H1 (cell line): Measurements from ENCODE around the gene GLRA1. TPM values are rescaled to one million over a fixed set of nuclear protein-coding genes. Genes with fewer than 3 reads are reported as not detected.

Source experiments
- CTCF ChIA-PET: fragments of 300-600 bp; sonication (Branson Sonifier 250); formaldehyde crosslinking; loops from one replicate; lab custom pipeline; 2021; ENCODE audit not compliant: partially characterized antibody; lab: Charles Lee
- POLR2A ChIA-PET: fragments of 300-600 bp; sonication (Branson Sonifier 250); formaldehyde crosslinking; loops from one replicate; lab custom pipeline; 2021; ENCODE audit warnings: inconsistent platforms; ENCODE audit not compliant: partially characterized antibody; lab: Charles Lee
- DNase-seq, 2 experiments: peaks; one replicate each; pipeline versions ENCODE4 v3.0.0 to v3.0.0-alpha.2; 2010 to 2022; ENCODE audit warnings: low spot score in 2 of 2, low read depth in 1 of 2, mixed read lengths in 1 of 2
- FAIRE-seq: peaks from 2 replicates; lab custom pipeline; 2011; peaks lifted over from hg19 to GRCh38; lab: Jason Lieb, UNC
- H2AFZ ChIP-seq: 2 replicates; pipeline ENCODE4 v1.8.1; 2012; ENCODE audit warnings: low read length, inconsistent platforms
- H2AK5ac ChIP-seq: 2 replicates; pipeline ENCODE4 v1.6.1; 2013; ENCODE audit warnings: low read depth, low read length
- H2BK120ac ChIP-seq: replicated peaks from 2 replicates; pipeline ENCODE3; 2013; ENCODE audit warnings: low read depth, low read length, inconsistent platforms
- H2BK12ac ChIP-seq: 2 replicates; pipeline ENCODE4 v1.6.1; 2013; ENCODE audit warnings: low read depth, low read length
- H2BK15ac ChIP-seq: 2 replicates; pipeline ENCODE4 v1.6.1; 2013; ENCODE audit warnings: low read length
- H2BK20ac ChIP-seq: 2 replicates; pipeline ENCODE4 v1.6.1; 2013; ENCODE audit warnings: low read length
- H2BK5ac ChIP-seq: 2 replicates; pipeline ENCODE4 v1.6.1; 2013; ENCODE audit warnings: low read depth, low read length
- H3K14ac ChIP-seq: 2 replicates; pipeline ENCODE4 v1.6.1; 2013; ENCODE audit warnings: inconsistent platforms; ENCODE audit not compliant: insufficient read length
- H3K18ac ChIP-seq: 2 replicates; pipeline ENCODE4 v1.6.1; 2013; ENCODE audit warnings: low read length; ENCODE audit errors: extremely low read depth
- H3K23ac ChIP-seq: 2 replicates; pipeline ENCODE4 v1.6.1; 2013; ENCODE audit warnings: inconsistent platforms; ENCODE audit not compliant: insufficient read length
- H3K23me2 ChIP-seq: 2 replicates; pipeline ENCODE4 v1.6.1; 2013; ENCODE audit warnings: low read depth, low read length
- H3K27ac ChIP-seq: 2 replicates; pipeline ENCODE4 v1.6.1; 2011; ENCODE audit warnings: low read depth, low read length, inconsistent platforms
- H3K27me3 ChIP-seq, 4 experiments: replicated peaks in 1 of 4; 1 replicate in 1 of 4; 2 replicates in 3 of 4; pipeline versions ENCODE4 v1.6.1 to v1.8.1; 2011 to 2013; ENCODE audit warnings: low read length in 3 of 4, mild to moderate bottlenecking in 3 of 4, inconsistent platforms in 2 of 4, mixed read lengths in 2 of 4, moderate library complexity in 1 of 4; ENCODE audit not compliant: control insufficient read depth in 3 of 4, insufficient read depth in 3 of 4; ENCODE audit errors: extremely low read depth in 1 of 4
- H3K36me3 ChIP-seq, 4 experiments: 2 replicates each; pipeline versions ENCODE4 v1.6.1 to v1.8.1; 2011 to 2013; ENCODE audit warnings: mild to moderate bottlenecking in 4 of 4, low read length in 3 of 4, moderate library complexity in 2 of 4, control low read depth in 1 of 4, inconsistent platforms in 1 of 4; ENCODE audit not compliant: insufficient read depth in 4 of 4, control insufficient read depth in 2 of 4
- H3K4ac ChIP-seq: replicated peaks from 2 replicates; pipeline ENCODE3; 2013; ENCODE audit warnings: low read length, low read depth, mixed read lengths, inconsistent platforms; ENCODE audit not compliant: insufficient read length
- H3K4me1 ChIP-seq, 4 experiments: replicated peaks in 1 of 4; 1 replicate in 1 of 4; 2 replicates in 3 of 4; pipeline versions ENCODE4 v1.6.1 to v1.8.1; 2011 to 2013; ENCODE audit warnings: low read length in 3 of 4, inconsistent platforms in 2 of 4, mixed read lengths in 1 of 4; ENCODE audit not compliant: insufficient read depth in 4 of 4, control insufficient read depth in 3 of 4
- H3K4me2 ChIP-seq, 2 experiments: 2 replicates each; pipeline versions ENCODE4 v1.6.1 to v1.8.1; 2011 to 2013; ENCODE audit warnings: low read depth in 2 of 2, low read length in 2 of 2, control low read depth in 1 of 2, inconsistent platforms in 1 of 2, mild to moderate bottlenecking in 1 of 2; ENCODE audit not compliant: insufficient read depth in 1 of 2
- H3K4me3 ChIP-seq, 4 experiments: fragments of 200-600, 300-600 bp in 1 of 4; sonication (generic), shearing (Covaris generic), sonication (Bioruptor Twin) in 1 of 4; 2 replicates each; pipeline versions ENCODE4 v1.5.1 to v1.8.1; 2011 to 2016; ENCODE audit warnings: low read length in 4 of 4, low read depth in 3 of 4, control low read depth in 2 of 4, inconsistent platforms in 2 of 4, mild to moderate bottlenecking in 2 of 4, mixed read lengths in 1 of 4, moderate library complexity in 1 of 4; ENCODE audit not compliant: insufficient read depth in 2 of 4; ENCODE audit errors: extremely low read depth in 1 of 4
- H3K56ac ChIP-seq: replicated peaks from 2 replicates; pipeline ENCODE3; 2013; ENCODE audit warnings: low read depth, mild to moderate bottlenecking, mixed read lengths, low read length, inconsistent platforms; ENCODE audit not compliant: insufficient read length
- H3K79me1 ChIP-seq: 2 replicates; pipeline ENCODE4 v1.6.1; 2013; ENCODE audit warnings: low read depth, low read length, control low read depth
- H3K79me2 ChIP-seq, 2 experiments: 2 replicates each; pipeline versions ENCODE4 v1.6.1 to v1.8.1; 2012 to 2013; ENCODE audit warnings: low read length in 2 of 2, mild to moderate bottlenecking in 2 of 2, inconsistent platforms in 1 of 2; ENCODE audit not compliant: insufficient read depth in 2 of 2, control insufficient read depth in 1 of 2
- H3K9ac ChIP-seq, 4 experiments: replicated peaks in 1 of 4; 1 replicate in 1 of 4; 2 replicates in 3 of 4; pipeline versions ENCODE4 v1.6.1 to v1.8.1; 2011 to 2013; ENCODE audit warnings: low read depth in 3 of 4, low read length in 3 of 4, control low read depth in 2 of 4, mild to moderate bottlenecking in 2 of 4, moderate library complexity in 2 of 4, inconsistent platforms in 1 of 4; ENCODE audit errors: extremely low read depth in 1 of 4
- H3K9me3 ChIP-seq, 2 experiments: 2 replicates each; pipeline versions ENCODE4 v1.6.1 to v1.8.1; 2012 to 2013; ENCODE audit warnings: mild to moderate bottlenecking in 2 of 2, moderate library complexity in 2 of 2, control low read depth in 1 of 2, inconsistent platforms in 1 of 2, low read depth in 1 of 2, low read length in 1 of 2, mixed read lengths in 1 of 2; ENCODE audit not compliant: insufficient read depth in 2 of 2
- H4K20me1 ChIP-seq, 2 experiments: replicated peaks in 1 of 2; 2 replicates each; pipeline versions ENCODE3 to v1.8.1; 2011 to 2013; ENCODE audit warnings: inconsistent platforms in 2 of 2, low read length in 2 of 2, mild to moderate bottlenecking in 1 of 2; ENCODE audit not compliant: insufficient read depth in 2 of 2, control insufficient read depth in 1 of 2
- H4K5ac ChIP-seq: 2 replicates; pipeline ENCODE4 v1.6.1; 2013; ENCODE audit warnings: low read length, low read depth, mixed read lengths, inconsistent platforms; ENCODE audit not compliant: insufficient read length
- H4K8ac ChIP-seq: 2 replicates; pipeline ENCODE4 v1.8.0; 2013; ENCODE audit warnings: mild to moderate bottlenecking, moderate library complexity, low read length, inconsistent platforms; ENCODE audit not compliant: insufficient read depth; ENCODE audit errors: extremely low read depth
- H4K91ac ChIP-seq: replicated peaks from 2 replicates; pipeline ENCODE3; 2013; ENCODE audit warnings: low read length, mixed read lengths, inconsistent platforms; ENCODE audit not compliant: insufficient read length
- HDAC6 ChIP-seq: IDR thresholded peaks from one replicate; pipeline ENCODE4 v1.7.1; 2012; ENCODE audit warnings: low read depth, mild to moderate bottlenecking, inconsistent platforms, low read length, moderate library complexity
- RNF2 ChIP-seq: fragments of 200-900, 300-1000 bp; sonication (generic); IDR thresholded peaks from 2 replicates; pipeline ENCODE4 v1.7.1; 2016; ENCODE audit warnings: borderline replicate concordance, low read depth, mild to moderate bottlenecking, antibody characterized with exemption, low read length; ENCODE audit not compliant: poor library complexity, severe bottlenecking; ENCODE audit errors: missing control alignments
- ZNF274 ChIP-seq: IDR thresholded peaks from 2 replicates; pipeline ENCODE4 v1.7.0; 2012; ENCODE audit warnings: low read length, borderline replicate concordance; ENCODE audit errors: extremely low read depth
- WGBS, 2 experiments: shearing (Covaris generic) in 1 of 2; methylation state at CpG; one replicate each; pipeline versions ENCODE4 v1.1.6 to v1.1.7; 2013 to 2015; ENCODE audit warnings: low lambda C conversion rate in 2 of 2, mixed read lengths in 2 of 2, inconsistent platforms in 1 of 2, low coverage in 1 of 2, missing lambda C conversion rate in 1 of 2; ENCODE audit not compliant: insufficient replicate concordance in 2 of 2, insufficient coverage in 1 of 2, insufficient read length in 1 of 2; ENCODE audit errors: extremely low coverage in 1 of 2, missing lambda C conversion rate in 1 of 2; 5-methylcytosine and 5-hydroxymethylcytosine counted together
- polyA plus RNA-seq, 7 experiments: library from polyadenylated mRNA; depleted of rRNA in 3 of 7; stranded (reverse) in 5 of 7; unstranded in 2 of 7; fragments of >200 nt in 5 of 7; fragments of 200-250 nt in 2 of 7; gene quantifications; 1 replicate in 5 of 7; 2 replicates in 1 of 7; 4 replicates in 1 of 7; pipeline versions ENCODE4 v1.2.1 to v1.2.3, GENCODE V29; 2011 to 2013; ENCODE audit warnings: missing spikeins in 2 of 7, mixed read lengths in 2 of 7
- total RNA-seq: library from RNA; stranded (reverse); fragmentation: NEBNext Ultra II Directional; extraction: Animal tissue kit (Norgen Biotek cat#: 25700); gene quantifications from 2 replicates; pipeline ENCODE4 v1.2.1, GENCODE V29; 2021

The GLRA1 gene
- total and polyA plus RNA-seq, 2 of the 8 experiments (the other 6 are each of a cell fraction or from before 2014, with no cell fraction given) = not detected

- no peak overlapping the region for H2BK12ac ChIP-seq
- peaks cover 67 to 100% of the 10 kb centered on the region in 2 experiments for H3K79me2 ChIP-seq
- H3K27ac ChIP-seq = no peak overlapping the region
- TF ChIP-seq HDAC6 (no peak), RNF2 (no peak), ZNF274 (no peak)
- H3K4me2 ChIP-seq = no peak overlapping the region
- no peak overlapping the region for H2BK15ac ChIP-seq
- peaks cover 30 to 71% of the 10 kb centered on the region in 2 experiments for H4K20me1 ChIP-seq
- no peak overlapping the region for H3K56ac ChIP-seq
- no peak overlapping the region for H3K4ac ChIP-seq
- H2BK120ac ChIP-seq = no peak overlapping the region
- ChIA-PET POLR2A (interaction anchor here (1.0 to 2.6 kb wide), 5 partner anchors 8 to 267 kb away, joined by 3 to 37 read pairs (median 6); partner anchors contain the start of gene G3BP1), CTCF (no interaction called here)
- H2BK5ac ChIP-seq = no peak overlapping the region
- H3K9me3 ChIP-seq = no peaks in the 10 kb centered on the region
- no peak overlapping the region for H3K9ac ChIP-seq
- no peak for DNase-seq
- no peaks in the 10 kb centered on the region; the same call in 1 of the 2 replicates for H3K79me1 ChIP-seq
- H4K5ac ChIP-seq = no peak overlapping the region
- H3K18ac ChIP-seq = no peak overlapping the region
- no peaks in the 10 kb centered on the region for H3K23me2 ChIP-seq
- H2AK5ac ChIP-seq = no peak overlapping the region
- no peak overlapping the region for H4K8ac ChIP-seq
- H3K4me3 ChIP-seq = no peak overlapping the region
- H3K4me1 ChIP-seq = peaks cover 0 to 12% (median 6%) of the 10 kb centered on the region in 4 experiments; a peak in 6 of 7 replicates
- FAIRE-seq = no peak
- no peak overlapping the region for H3K14ac ChIP-seq
- WGBS, 2 experiments = 74% methylated on average over 1 of the region's 1 CpG; no CpG with 5 or more reads in 1 of the 2 experiments
- H3K36me3 ChIP-seq = peaks cover 0 to 17% (median 5%) of the 10 kb centered on the region in 4 experiments; a peak in 4 of 8 replicates
- no peaks in the 10 kb centered on the region for H3K27me3 ChIP-seq
- no peak overlapping the region for H4K91ac ChIP-seq
- no peak overlapping the region for H3K23ac ChIP-seq
- no peak overlapping the region for H2BK20ac ChIP-seq
- no peak overlapping the region for H2AFZ ChIP-seq
These were observed 143.4 kb downstream of the GLRA1 start for GRCh38 chr5:151781201-151781600.
